GM23338 (cell line): ENCODE results near the gene IL7R. TPM values are rescaled to one million over a fixed set of nuclear protein-coding genes. Genes with fewer than 3 reads are reported as not detected.

Experiments
- ATAC-seq: fragments of 200-7000 bp; cut with Tn5 transposase; 3 replicates; pipeline ENCODE4 v1.9.1; 2020
- DNase-seq: peaks from one replicate; pipeline ENCODE4 v3.0.0-alpha.2; 2015; ENCODE audit warnings: low spot score
- H2AFZ ChIP-seq: fragments of 200-600 bp; sonication (generic); 2 replicates; pipeline ENCODE4 v1.8.0; 2016; ENCODE audit warnings: antibody characterized with exemption, mild to moderate bottlenecking, moderate library complexity
- H3F3A ChIP-seq: fragments of 200-600 bp; sonication (generic); replicated peaks from 2 replicates; pipeline ENCODE4 v1.8.0; 2017; ENCODE audit warnings: antibody characterized with exemption, mixed run types, low read depth
- H3K27ac ChIP-seq: fragments of 200-600 bp; sonication (generic); 2 replicates; pipeline ENCODE4 v1.6.1; 2016; ENCODE audit warnings: low read depth
- H3K27me3 ChIP-seq: fragments of 200-600 bp; sonication (generic); 2 replicates; pipeline ENCODE4 v1.8.0; 2016; ENCODE audit warnings: mild to moderate bottlenecking, mixed run types, moderate library complexity; ENCODE audit not compliant: insufficient read depth
- H3K36me3 ChIP-seq: fragments of 200-600 bp; sonication (generic); 2 replicates; pipeline ENCODE4 v1.8.0; 2016; ENCODE audit warnings: mild to moderate bottlenecking; ENCODE audit not compliant: insufficient read depth
- H3K4me1 ChIP-seq: fragments of 200-600 bp; sonication (generic); 2 replicates; pipeline ENCODE4 v1.8.0; 2016; ENCODE audit warnings: mild to moderate bottlenecking, moderate library complexity; ENCODE audit not compliant: insufficient read depth
- H3K4me2 ChIP-seq: fragments of 200-600 bp; sonication (generic); 2 replicates; pipeline ENCODE4 v1.7.1; 2017; ENCODE audit warnings: mixed run types
- H3K4me3 ChIP-seq: fragments of 200-600 bp; sonication (generic); 2 replicates; pipeline ENCODE4 v1.6.1; 2016; ENCODE audit warnings: mixed run types
- H3K79me2 ChIP-seq: fragments of 200-600 bp; sonication (generic); replicated peaks from 2 replicates; pipeline ENCODE4 v1.8.0; 2017; ENCODE audit warnings: mild to moderate bottlenecking; ENCODE audit not compliant: insufficient read depth
- H3K9me2 ChIP-seq: fragments of 200-600 bp; sonication (generic); 2 replicates; pipeline ENCODE4 v1.8.0; 2017; ENCODE audit not compliant: insufficient read depth
- H4K20me1 ChIP-seq: fragments of 200-600 bp; sonication (generic); replicated peaks from 2 replicates; pipeline ENCODE4 v1.8.0; 2017; ENCODE audit warnings: mild to moderate bottlenecking; ENCODE audit not compliant: insufficient read depth
- H3K27ac Mint-ChIP-seq: 2 replicates; pipeline ENCODE4 v1.8.0; 2020; ENCODE audit warnings: inconsistent platforms, mild to moderate bottlenecking, moderate library complexity, mixed read lengths
- H3K27me3 Mint-ChIP-seq: 3 replicates; pipeline ENCODE4 v1.8.0; 2022; ENCODE audit warnings: low read depth, mild to moderate bottlenecking, moderate library complexity, mixed read lengths, inconsistent platforms; ENCODE audit not compliant: insufficient read depth, poor library complexity
- H3K36me3 Mint-ChIP-seq: 3 replicates; pipeline ENCODE4 v1.8.0; 2021; ENCODE audit warnings: low read depth, mild to moderate bottlenecking, inconsistent platforms, moderate library complexity, mixed read lengths
- H3K4me1 Mint-ChIP-seq: 3 replicates; pipeline ENCODE4 v1.8.0; 2020; ENCODE audit warnings: mild to moderate bottlenecking, inconsistent platforms, mixed read lengths
- H3K4me3 Mint-ChIP-seq: 3 replicates; pipeline ENCODE4 v1.8.0; 2021; ENCODE audit warnings: moderate library complexity, mild to moderate bottlenecking, inconsistent platforms, mixed read lengths
- H3K9me3 Mint-ChIP-seq: 3 replicates; pipeline ENCODE4 v1.8.0; 2020; ENCODE audit warnings: moderate library complexity, mild to moderate bottlenecking, inconsistent platforms, mixed read lengths
- CREB1 ChIP-seq: fragments of 250-450 bp; sonication (Bioruptor Pico); IDR thresholded peaks from 2 replicates; pipeline ENCODE4 v1.5.0; 2020; ENCODE audit warnings: low read depth, mild to moderate bottlenecking, moderate library complexity
- CTCF ChIP-seq, 2 experiments: fragments of 200-600 bp in 1 of 2; sonication (generic) in 1 of 2; conservative IDR thresholded peaks; 2 replicates each; pipeline versions ENCODE4 v1.5.1 to v1.6.1; 2016 to 2017; ENCODE audit warnings: antibody characterized with exemption in 2 of 2, low read depth in 2 of 2, mild to moderate bottlenecking in 2 of 2, moderate library complexity in 1 of 2
- ETS1 ChIP-seq: IDR thresholded peaks from 2 replicates; pipeline ENCODE4 v1.6.1; 2016; ENCODE audit warnings: antibody characterized with exemption
- EZH2 ChIP-seq: fragments of 200-600 bp; sonication (generic); IDR thresholded peaks from one replicate; pipeline ENCODE4 v1.8.0; 2017; ENCODE audit warnings: antibody characterized with exemption, mild to moderate bottlenecking, low read depth; ENCODE audit not compliant: unreplicated experiment
- EZH2phosphoT487 ChIP-seq: fragments of 200-600 bp; sonication (generic); IDR thresholded peaks from one replicate; pipeline ENCODE4 v1.8.1; 2018; ENCODE audit warnings: antibody characterized with exemption; ENCODE audit not compliant: unreplicated experiment
- JUNB ChIP-seq: IDR thresholded peaks from one replicate; pipeline ENCODE4 v1.6.1; 2016; ENCODE audit warnings: antibody characterized with exemption; ENCODE audit not compliant: unreplicated experiment
- NANOG ChIP-seq: IDR thresholded peaks from 2 replicates; pipeline ENCODE4 v1.6.1; 2016; ENCODE audit warnings: antibody characterized with exemption, borderline replicate concordance
- POLR2AphosphoS5 ChIP-seq: IDR thresholded peaks from 2 replicates; pipeline ENCODE4 v1.6.1; 2016; ENCODE audit warnings: antibody characterized with exemption, low read depth
- REST ChIP-seq: IDR thresholded peaks from one replicate; pipeline ENCODE4 v1.6.1; 2018; ENCODE audit warnings: antibody characterized with exemption; ENCODE audit not compliant: unreplicated experiment
- STAT1 ChIP-seq: IDR thresholded peaks from one replicate; pipeline ENCODE4 v1.6.1; 2016; ENCODE audit warnings: antibody characterized with exemption; ENCODE audit not compliant: unreplicated experiment
- ZNF114 ChIP-seq: fragments of 250-450 bp; sonication (Bioruptor Pico); IDR thresholded peaks from 2 replicates; pipeline ENCODE4 v1.5.0; 2020; ENCODE audit warnings: mild to moderate bottlenecking, moderate library complexity
- ZNF331 ChIP-seq: fragments of 250-450 bp; sonication (Bioruptor Pico); IDR thresholded peaks from 2 replicates; pipeline ENCODE4 v1.5.0; 2020; ENCODE audit warnings: low read depth, mild to moderate bottlenecking, moderate library complexity
- ZNF462 ChIP-seq: fragments of 250-450 bp; sonication (Bioruptor Pico); IDR thresholded peaks from 2 replicates; pipeline ENCODE4 v1.5.0; 2020; ENCODE audit warnings: mild to moderate bottlenecking, moderate library complexity
- polyA plus RNA-seq: library from polyadenylated mRNA; unstranded; fragments of >200 nt; fragmentation: Nextera tagmentation; extraction: Ambion mirVana; gene quantifications from 2 replicates; pipeline ENCODE4 v1.2.1, GENCODE V29; 2016
- total RNA-seq: library from RNA; depleted of rRNA; stranded (reverse); fragments of >200 nt; shearing (Covaris generic); gene quantifications from 2 replicates; pipeline ENCODE4 v1.2.3, GENCODE V29; 2014

The IL7R gene
- total and polyA plus RNA-seq, 2 experiments from 2014 or later: not detected

GRCh38 chr5:35857606-35858205 is 1.0 kb downstream of the IL7R start:
- Mint-ChIP-seq H3K27ac (no peak overlapping the region), H3K36me3 (no peaks in the 10 kb centered on the region), H3K4me3 (no peak overlapping the region), H3K27me3 (no peaks in the 10 kb centered on the region), H3K9me3 (no peaks in the 10 kb centered on the region), H3K4me1 (peaks cover 28% of the 10 kb centered on the region)
- Histone ChIP-seq H3K4me3 (no peak overlapping the region), H3K4me2 (no peak overlapping the region), H3K27ac (no peak overlapping the region), H3K9me2 (peaks cover 7% of the 10 kb centered on the region), H3K79me2 (no peaks in the 10 kb centered on the region), H3K27me3 (no peaks in the 10 kb centered on the region), H3F3A (no peaks in the 10 kb centered on the region), H3K4me1 (peaks cover 41% of the 10 kb centered on the region), H2AFZ (no peak overlapping the region), H3K36me3 (no peaks in the 10 kb centered on the region), H4K20me1 (no peaks in the 10 kb centered on the region)
- DNase-seq: no peak
- ATAC-seq: no peak
- TF ChIP-seq CTCF (conservative IDR thresholded peaks at IDR 0.05; ENCODE audit: low read depth in 2 of 2) (no peak), REST (no peak), EZH2phosphoT487 (no peak), ZNF331 (CRISPR knock-in tag) (no peak), POLR2AphosphoS5 (no peak), STAT1 (no peak), ETS1 (no peak), CREB1 (CRISPR knock-in tag) (no peak), JUNB (no peak), ZNF114 (CRISPR knock-in tag) (no peak), NANOG (no peak), ZNF462 (no peak), EZH2 (no peak)
